Coronary artery (tissue), 2 donors: Measurements from ENCODE around the gene ARID3B.
"Not testable (repeated sequence)": the region's sequence is repeated elsewhere in the genome, so short reads cannot be mapped to it uniquely, and the experiment has no call there.

Source experiments
- DNase-seq: peaks from one replicate; pipeline ENCODE4 v3.0.0-alpha.2; 2017; ENCODE audit warnings: low spot score
- H3K27ac ChIP-seq, 2 donors: fragments of 200-600 bp; sonication (generic); one replicate each; pipeline ENCODE4 v1.5.1; 2016 to 2019
- H3K4me3 ChIP-seq: fragments of 200-600 bp; sonication (generic); 2 replicates; pipeline ENCODE4 v1.5.1; 2016; ENCODE audit warnings: mild to moderate bottlenecking, moderate library complexity
- TF ChIP-seq, protein P1 (sequence below): fragments of 200-600 bp; sonication (generic); IDR thresholded peaks from one replicate; pipeline ENCODE4 v1.5.1; 2019; ENCODE audit warnings: antibody characterized with exemption

The ARID3B gene

DNA sequence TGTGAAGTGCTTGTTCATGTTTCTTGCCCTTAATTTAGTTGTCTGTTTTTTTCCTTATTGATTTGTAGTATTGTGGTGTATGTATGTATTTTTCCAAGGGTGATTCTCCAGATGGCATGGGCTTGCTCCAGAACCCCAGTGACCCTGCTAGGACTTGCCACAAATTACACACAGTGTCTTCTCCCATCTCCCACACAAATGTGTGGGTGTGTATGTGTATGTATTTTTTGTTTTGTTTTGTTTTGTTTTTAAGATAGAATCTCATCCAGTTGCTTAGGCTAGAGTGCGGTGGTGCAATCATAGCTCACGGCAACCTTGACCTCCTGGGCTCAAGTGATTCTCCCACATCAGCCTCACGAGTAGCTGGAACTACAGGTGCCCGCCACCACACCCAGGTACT is 36.2 kb upstream of the ARID3B start:
- no peak for DNase-seq
- Histone ChIP-seq H3K4me3 (no peak overlapping the region), H3K27ac (no peak overlapping the region)
- TF ChIP-seq, protein P1, sequence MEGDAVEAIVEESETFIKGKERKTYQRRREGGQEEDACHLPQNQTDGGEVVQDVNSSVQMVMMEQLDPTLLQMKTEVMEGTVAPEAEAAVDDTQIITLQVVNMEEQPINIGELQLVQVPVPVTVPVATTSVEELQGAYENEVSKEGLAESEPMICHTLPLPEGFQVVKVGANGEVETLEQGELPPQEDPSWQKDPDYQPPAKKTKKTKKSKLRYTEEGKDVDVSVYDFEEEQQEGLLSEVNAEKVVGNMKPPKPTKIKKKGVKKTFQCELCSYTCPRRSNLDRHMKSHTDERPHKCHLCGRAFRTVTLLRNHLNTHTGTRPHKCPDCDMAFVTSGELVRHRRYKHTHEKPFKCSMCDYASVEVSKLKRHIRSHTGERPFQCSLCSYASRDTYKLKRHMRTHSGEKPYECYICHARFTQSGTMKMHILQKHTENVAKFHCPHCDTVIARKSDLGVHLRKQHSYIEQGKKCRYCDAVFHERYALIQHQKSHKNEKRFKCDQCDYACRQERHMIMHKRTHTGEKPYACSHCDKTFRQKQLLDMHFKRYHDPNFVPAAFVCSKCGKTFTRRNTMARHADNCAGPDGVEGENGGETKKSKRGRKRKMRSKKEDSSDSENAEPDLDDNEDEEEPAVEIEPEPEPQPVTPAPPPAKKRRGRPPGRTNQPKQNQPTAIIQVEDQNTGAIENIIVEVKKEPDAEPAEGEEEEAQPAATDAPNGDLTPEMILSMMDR: no peak

DNA sequence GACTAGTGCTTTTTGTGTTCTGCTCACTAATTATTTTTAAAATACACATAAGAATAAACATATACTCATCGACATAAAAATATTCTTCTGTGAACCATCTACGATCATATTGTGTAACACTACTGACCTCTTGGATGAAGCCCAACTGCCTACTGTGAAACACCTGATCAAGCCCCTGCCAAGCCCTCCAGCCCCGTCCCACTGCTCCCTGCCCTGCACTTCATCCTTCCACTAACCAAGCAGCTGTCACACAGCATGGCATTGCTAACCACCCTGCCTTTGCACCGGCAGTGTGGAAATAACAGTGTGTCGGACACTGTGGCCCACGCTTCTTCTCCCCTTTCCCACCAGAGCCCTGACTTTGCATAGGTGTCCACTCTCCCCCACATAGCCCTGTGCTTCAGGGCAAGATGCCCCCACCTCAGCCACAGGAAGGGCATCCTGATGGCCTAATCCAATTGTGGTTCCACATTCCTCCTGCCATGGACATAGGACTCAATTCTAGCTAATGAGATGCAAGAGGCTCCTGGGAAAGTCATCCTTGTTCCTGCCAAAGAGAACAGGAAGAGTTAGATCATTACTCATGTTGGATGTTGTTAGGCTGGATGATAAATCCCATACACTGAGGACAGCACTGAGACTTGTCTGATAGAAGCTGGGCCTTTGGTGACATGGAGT is 35.0 kb upstream of the ARID3B start:
- no peak for DNase-seq
- no peak overlapping the region for H3K27ac ChIP-seq
- TF ChIP-seq, protein P1: no peak

DNA sequence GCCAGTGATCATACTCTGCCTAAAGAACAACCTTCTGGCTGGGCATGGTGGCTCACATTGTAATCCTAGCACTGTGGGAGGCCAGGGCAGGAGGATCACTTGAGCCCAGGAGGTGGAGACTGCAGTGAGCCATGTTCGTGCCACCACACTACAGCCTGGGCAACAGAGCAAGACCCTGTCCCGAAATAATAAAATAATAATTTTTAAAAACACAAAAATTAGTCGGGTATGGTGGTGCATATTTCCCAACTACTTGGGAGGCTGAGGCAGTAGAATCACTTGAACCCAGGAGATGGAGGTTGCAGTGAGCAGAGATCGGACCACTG is 34.5 kb upstream of the ARID3B start:
- TF ChIP-seq, protein P1: no peak
- no peak for DNase-seq
- H3K27ac ChIP-seq: no peak overlapping the region
- no peak overlapping the region for H3K4me3 ChIP-seq

More for the DNA sequence above, 35.0 kb upstream of the ARID3B start:
- H3K4me3 ChIP-seq: no peak overlapping the region

DNA sequence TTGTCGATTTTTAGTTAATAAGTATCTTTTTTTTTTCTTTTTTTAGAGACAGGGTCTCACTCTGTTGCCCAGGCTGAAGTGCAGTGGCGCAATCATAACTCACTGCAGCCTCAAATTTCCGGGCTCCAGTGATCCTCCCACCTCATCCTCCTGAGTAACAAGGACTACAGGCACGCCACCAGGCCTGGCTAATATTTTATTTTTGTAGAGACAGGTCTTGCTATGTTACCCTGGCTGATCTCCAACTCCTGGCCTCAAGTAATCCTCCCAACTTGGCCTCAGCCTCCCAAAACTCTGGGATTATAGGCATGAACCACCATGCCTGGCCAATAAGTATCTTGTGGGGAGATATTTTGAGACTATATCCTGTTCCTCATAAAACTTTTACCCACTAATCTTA is 29.4 kb upstream of the ARID3B start:
- H3K4me3 ChIP-seq: no peak overlapping the region
- TF ChIP-seq, protein P1: no peak
- peak overlapping the region in 1 of 2 donors; percentile 32 for H3K27ac ChIP-seq
- DNase-seq: no peak

DNA sequence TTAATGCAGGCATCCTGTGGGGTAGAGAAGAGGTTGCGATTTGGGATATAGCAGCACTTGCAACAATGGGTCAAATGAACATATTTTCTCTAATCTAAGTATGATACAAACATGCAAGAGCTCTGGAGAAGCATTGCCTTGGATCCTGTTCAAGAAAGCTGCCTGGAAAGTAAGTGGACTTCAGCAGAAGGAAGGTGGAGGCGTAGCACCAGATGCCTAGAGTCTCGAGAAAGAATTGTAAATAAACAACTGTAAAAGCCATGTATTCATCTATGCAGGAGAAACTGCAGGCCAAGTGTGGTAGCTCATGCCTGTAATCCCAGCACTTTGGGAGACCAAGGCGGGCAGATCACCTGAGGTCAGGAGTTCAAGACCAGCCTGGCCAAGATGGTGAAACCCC is 27.0 kb upstream of the ARID3B start:
- not testable (repeated sequence) for H3K4me3 ChIP-seq, DNase-seq, H3K27ac ChIP-seq

DNA sequence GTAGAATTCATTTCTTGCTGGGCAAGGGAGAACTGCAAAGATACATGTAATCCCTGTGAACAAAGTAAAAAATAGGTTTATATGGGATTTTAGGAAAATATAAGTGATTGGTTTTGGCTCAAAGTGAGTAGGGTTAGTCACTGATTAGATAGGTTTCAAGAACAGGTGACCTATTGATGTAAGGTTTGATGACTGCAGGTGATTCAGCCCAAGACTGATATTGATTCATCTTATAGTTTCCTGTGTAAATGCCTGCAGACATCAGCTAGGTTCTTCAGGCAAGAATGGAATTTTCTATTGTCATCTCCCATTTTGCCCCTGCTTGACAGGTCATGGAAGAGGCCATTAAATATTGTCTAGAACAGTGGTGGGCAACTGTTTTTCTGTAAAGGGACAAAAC is 23.9 kb upstream of the ARID3B start:
- TF ChIP-seq, protein P1: no peak
- no peak overlapping the region for H3K4me3 ChIP-seq
- H3K27ac ChIP-seq: no peak overlapping the region
- DNase-seq: no peak

DNA sequence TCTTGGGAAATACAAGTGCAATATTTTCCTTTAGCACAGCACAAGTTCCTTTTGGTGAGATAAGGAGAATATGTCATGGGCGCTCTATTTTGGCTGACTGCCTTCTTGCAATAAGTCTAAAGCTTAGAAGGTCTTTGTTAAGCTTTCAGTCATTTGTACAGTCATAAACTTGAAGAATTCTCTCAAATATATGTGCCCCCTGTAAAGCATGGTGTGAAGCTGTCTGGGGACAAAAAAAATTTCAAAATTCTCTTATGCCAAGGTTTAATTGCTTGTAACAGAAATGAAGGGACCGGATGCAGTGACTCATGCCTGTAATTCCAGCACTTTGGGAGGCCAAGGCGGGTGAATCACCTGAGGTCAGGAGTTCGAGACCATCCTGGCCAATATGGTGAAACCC is 21.7 kb upstream of the ARID3B start:
- Histone ChIP-seq H3K27ac (no peak overlapping the region), H3K4me3 (no peak overlapping the region)
- TF ChIP-seq, protein P1: no peak
- DNase-seq: no peak
